Liver (tissue), 9 donors: ENCODE results near the gene NFKBIB. TPM values are rescaled to one million over a fixed set of nuclear protein-coding genes. Genes with fewer than 3 reads are reported as not detected.

Experiments used
- DNase-seq: peaks from one replicate; pipeline ENCODE4 v3.0.0-alpha.2; 2017; ENCODE audit warnings: low spot score
- H3K27ac ChIP-seq, 2 donors: one replicate each; pipeline ENCODE4 v1.7.0; 2013; ENCODE audit warnings: inconsistent platforms in 2 of 2, low read length in 2 of 2, control low read depth in 1 of 2, low read depth in 1 of 2, mild to moderate bottlenecking in 1 of 2
- H3K27me3 ChIP-seq, 4 donors: one replicate each; pipeline versions ENCODE4 v1.6.1 to v1.7.0; 2013; ENCODE audit warnings: low read length in 3 of 4, inconsistent platforms in 1 of 4, mild to moderate bottlenecking in 1 of 4, moderate library complexity in 1 of 4; ENCODE audit not compliant: control insufficient read depth in 4 of 4, insufficient read depth in 4 of 4
- H3K36me3 ChIP-seq, 4 donors: one replicate each; pipeline versions ENCODE4 v1.6.1 to v1.7.0; 2013; ENCODE audit warnings: low read length in 3 of 4, mild to moderate bottlenecking in 3 of 4, low read depth in 1 of 4, moderate library complexity in 1 of 4; ENCODE audit not compliant: control insufficient read depth in 4 of 4, insufficient read depth in 3 of 4
- H3K4me1 ChIP-seq, 4 donors: one replicate each; pipeline versions ENCODE4 v1.6.1 to v1.7.0; 2013; ENCODE audit warnings: low read length in 3 of 4, mild to moderate bottlenecking in 3 of 4, moderate library complexity in 1 of 4; ENCODE audit not compliant: control insufficient read depth in 4 of 4, insufficient read depth in 4 of 4
- H3K4me3 ChIP-seq, 3 donors: one replicate each; pipeline versions ENCODE4 v1.6.1 to v1.7.0; 2013; ENCODE audit warnings: low read length in 3 of 3, control low read depth in 1 of 3, low read depth in 1 of 3, mild to moderate bottlenecking in 1 of 3
- H3K9ac ChIP-seq, 2 donors: one replicate each; pipeline ENCODE4 v1.7.0; 2013; ENCODE audit warnings: low read length in 2 of 2, mild to moderate bottlenecking in 2 of 2, moderate library complexity in 2 of 2, control low read depth in 1 of 2, low read depth in 1 of 2
- H3K9me3 ChIP-seq, 4 donors: one replicate each; pipeline versions ENCODE4 v1.6.1 to v1.7.0; 2013; ENCODE audit warnings: low read length in 3 of 4; ENCODE audit not compliant: control insufficient read depth in 4 of 4
- EGR1 ChIP-seq, 2 donors: IDR thresholded peaks; 2 replicates each; pipeline ENCODE4 v1.6.1; 2016 to 2018; ENCODE audit warnings: antibody characterized with exemption in 2 of 2, low read depth in 2 of 2
- FOXA1 ChIP-seq: IDR thresholded peaks from 2 replicates; pipeline ENCODE4 v1.6.1; 2016; ENCODE audit warnings: antibody characterized with exemption
- FOXA2 ChIP-seq: IDR thresholded peaks from 2 replicates; pipeline ENCODE4 v1.6.1; 2016; ENCODE audit warnings: antibody characterized with exemption
- GABPA ChIP-seq, 2 donors: IDR thresholded peaks in 1 of 2; conservative IDR thresholded peaks in 1 of 2; 2 replicates each; pipeline ENCODE4 v1.6.1; 2016; ENCODE audit warnings: antibody characterized with exemption in 2 of 2, mild to moderate bottlenecking in 1 of 2, moderate library complexity in 1 of 2
- HNF4A ChIP-seq, 2 donors: conservative IDR thresholded peaks; 2 replicates each; pipeline ENCODE4 v1.6.1; 2016; ENCODE audit warnings: antibody characterized with exemption in 2 of 2, mild to moderate bottlenecking in 2 of 2
- HNF4G ChIP-seq: IDR thresholded peaks from 2 replicates; pipeline ENCODE4 v1.6.1; 2016; ENCODE audit warnings: antibody characterized with exemption
- JUND ChIP-seq, 2 donors: IDR thresholded peaks; 2 replicates each; pipeline ENCODE4 v1.6.1; 2016; ENCODE audit warnings: antibody characterized with exemption in 2 of 2
- NR2F2 ChIP-seq: IDR thresholded peaks from 2 replicates; pipeline ENCODE4 v1.6.1; 2016; ENCODE audit warnings: antibody characterized with exemption
- RAD21 ChIP-seq, 2 donors: IDR thresholded peaks; 2 replicates each; pipeline ENCODE4 v1.6.1; 2016; ENCODE audit warnings: antibody characterized with exemption in 2 of 2, mild to moderate bottlenecking in 2 of 2
- SP1 ChIP-seq: IDR thresholded peaks from 2 replicates; pipeline ENCODE4 v1.6.1; 2018; ENCODE audit warnings: antibody characterized with exemption, mild to moderate bottlenecking
- TAF1 ChIP-seq: conservative IDR thresholded peaks from 2 replicates; pipeline ENCODE4 v1.6.1; 2016; ENCODE audit warnings: antibody characterized with exemption, mild to moderate bottlenecking
- YY1 ChIP-seq: IDR thresholded peaks from 2 replicates; pipeline ENCODE4 v1.6.1; 2016; ENCODE audit warnings: antibody characterized with exemption, mild to moderate bottlenecking
- WGBS: extraction: QIAGEN DNeasy Blood & Tissue Kit; methylation state at CpG from one replicate; pipeline ENCODE4 v1.1.7; 2013; 5-methylcytosine and 5-hydroxymethylcytosine counted together
- polyA plus RNA-seq, 2 donors: library from polyadenylated mRNA; stranded (reverse) in 1 of 2; unstranded in 1 of 2; fragments of 200-250 nt in 1 of 2; fragments of >200 nt in 1 of 2; fragmentation: Nextera tagmentation in 1 of 2; extraction: Ambion mirVana in 1 of 2; gene quantifications; one replicate each; pipeline versions ENCODE4 v1.2.1 to v1.2.3, GENCODE V29; 2013 to 2015
- total RNA-seq, 2 donors: library from RNA; depleted of rRNA; stranded (reverse); fragments of >200 nt; gene quantifications; one replicate each; pipeline ENCODE4 v1.2.3, GENCODE V29; 2014
- TF ChIP-seq, protein P1 (sequence below): fragments of 150-350 bp; IDR thresholded peaks from 2 replicates; pipeline ENCODE4 v1.5.1; 2017; ENCODE audit warnings: improper control_type of control experiment, low read depth, low read length; ENCODE audit not compliant: missing input control
- TF ChIP-seq, protein P2 (sequence below): IDR thresholded peaks from 2 replicates; pipeline ENCODE4 v1.6.1; 2016; ENCODE audit warnings: antibody characterized with exemption, mild to moderate bottlenecking
- TF ChIP-seq, protein P3 (sequence below): IDR thresholded peaks from 2 replicates; pipeline ENCODE4 v1.6.1; 2016; ENCODE audit warnings: antibody characterized with exemption
- TF ChIP-seq, protein P4 (sequence below): IDR thresholded peaks from 2 replicates; pipeline ENCODE4 v1.6.1; 2016; ENCODE audit warnings: antibody characterized with exemption
- TF ChIP-seq, protein P5 (sequence below): IDR thresholded peaks from 2 replicates; pipeline ENCODE4 v1.6.1; 2016; ENCODE audit warnings: antibody characterized with exemption
- donor health status: healthy.
- donor health status: healthy.
- donor health status: healthy.
- donor health status: healthy.
- donor health status: healthy.

NFKBIB gene
- total and polyA plus RNA-seq, 4 donors = 8.0 to 25.4 (median 14.9) TPM

DNA sequence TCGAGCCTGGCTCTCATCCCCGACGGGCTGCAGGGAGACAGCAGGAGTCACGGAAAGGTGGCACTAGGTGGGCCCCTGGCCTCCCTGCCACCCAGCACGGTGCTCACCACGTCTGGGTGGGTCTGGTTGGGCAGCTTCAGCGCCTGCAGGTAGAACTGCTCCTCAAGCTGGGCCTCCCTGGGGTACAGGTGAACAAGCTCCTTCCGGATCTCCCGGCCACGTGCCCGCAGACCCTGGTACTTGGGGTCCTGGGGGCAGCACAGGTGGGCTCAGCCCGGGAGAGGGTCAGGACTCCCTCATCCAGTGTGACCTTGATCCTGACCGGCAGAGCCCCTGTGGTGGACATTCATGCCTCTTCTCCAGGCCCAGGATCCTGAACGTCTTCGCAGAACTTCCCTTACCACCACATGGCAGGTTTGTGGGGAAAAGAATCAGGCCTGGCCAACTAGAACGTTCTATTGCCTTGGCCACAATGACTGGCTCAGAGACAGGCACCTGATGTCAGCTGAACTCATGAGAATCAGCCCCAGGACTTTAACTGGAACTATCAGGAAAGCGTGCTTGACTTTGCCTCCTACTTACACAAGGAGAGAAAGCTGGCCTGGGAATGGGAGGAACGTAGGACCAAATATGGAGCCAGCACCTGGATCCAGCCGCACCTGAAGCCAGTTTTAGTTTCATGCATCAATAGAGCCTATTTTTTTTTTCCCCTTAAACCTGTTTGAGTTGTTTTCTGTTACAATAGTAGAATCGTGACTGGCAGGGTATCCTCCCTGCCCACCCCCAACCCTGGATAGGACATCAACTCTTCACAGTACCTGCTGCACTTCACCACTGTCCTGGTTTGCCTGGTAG, 21.9 kb downstream of the NFKBIB start:
- no peaks in the 10 kb centered on the region for H3K9me3 ChIP-seq
- no peak overlapping the region for H3K4me3 ChIP-seq
- TF ChIP-seq, protein P1, sequence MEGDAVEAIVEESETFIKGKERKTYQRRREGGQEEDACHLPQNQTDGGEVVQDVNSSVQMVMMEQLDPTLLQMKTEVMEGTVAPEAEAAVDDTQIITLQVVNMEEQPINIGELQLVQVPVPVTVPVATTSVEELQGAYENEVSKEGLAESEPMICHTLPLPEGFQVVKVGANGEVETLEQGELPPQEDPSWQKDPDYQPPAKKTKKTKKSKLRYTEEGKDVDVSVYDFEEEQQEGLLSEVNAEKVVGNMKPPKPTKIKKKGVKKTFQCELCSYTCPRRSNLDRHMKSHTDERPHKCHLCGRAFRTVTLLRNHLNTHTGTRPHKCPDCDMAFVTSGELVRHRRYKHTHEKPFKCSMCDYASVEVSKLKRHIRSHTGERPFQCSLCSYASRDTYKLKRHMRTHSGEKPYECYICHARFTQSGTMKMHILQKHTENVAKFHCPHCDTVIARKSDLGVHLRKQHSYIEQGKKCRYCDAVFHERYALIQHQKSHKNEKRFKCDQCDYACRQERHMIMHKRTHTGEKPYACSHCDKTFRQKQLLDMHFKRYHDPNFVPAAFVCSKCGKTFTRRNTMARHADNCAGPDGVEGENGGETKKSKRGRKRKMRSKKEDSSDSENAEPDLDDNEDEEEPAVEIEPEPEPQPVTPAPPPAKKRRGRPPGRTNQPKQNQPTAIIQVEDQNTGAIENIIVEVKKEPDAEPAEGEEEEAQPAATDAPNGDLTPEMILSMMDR = no peak
- no peak for TF ChIP-seq HNF4A (conservative IDR thresholded peaks at IDR 0.05)
- TF ChIP-seq SP1 = no peak
- TF ChIP-seq RAD21 (IDR thresholded peaks at IDR 0.05) = no peak
- no peak for TF ChIP-seq HNF4G
- no peak for TF ChIP-seq GABPA (IDR thresholded peaks at IDR 0.05 in 1 of 2, conservative IDR thresholded peaks at IDR 0.05 in 1 of 2)
- no peak for TF ChIP-seq JUND (IDR thresholded peaks at IDR 0.05)
- no peak for TF ChIP-seq NR2F2
- H3K4me1 ChIP-seq = no peaks in the 10 kb centered on the region
- no peak overlapping the region for H3K9ac ChIP-seq
- DNase-seq = no peak
- H3K36me3 ChIP-seq = peaks cover 2 to 20% (median 8%) of the 10 kb centered on the region in 4 donors
- no peak overlapping the region for H3K27ac ChIP-seq
- H3K27me3 ChIP-seq = no peaks in the 10 kb centered on the region
- 96% methylated on average over 20 of the region's 20 CpGs for WGBS

DNA sequence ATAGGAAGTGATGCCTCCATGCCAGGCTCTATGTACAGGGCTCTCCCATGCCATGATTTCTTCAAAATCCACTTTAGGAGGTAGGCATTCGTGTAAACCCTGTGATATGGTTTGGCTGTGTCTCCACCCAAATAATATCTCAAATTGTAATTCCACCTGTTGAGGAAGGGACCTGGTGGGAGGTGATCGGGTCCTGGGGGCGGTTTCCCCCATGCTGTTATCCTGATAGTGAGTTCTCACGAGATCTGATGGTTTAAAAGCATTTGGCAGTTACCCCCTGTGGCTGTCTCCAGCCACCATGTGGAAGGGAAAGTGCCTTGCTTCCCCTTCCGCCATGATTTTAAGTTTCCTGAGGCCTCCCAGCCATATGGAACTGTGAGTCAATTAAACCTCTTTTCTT, 22.7 kb downstream of the NFKBIB start:
- no peak overlapping the region for H3K27ac ChIP-seq
- DNase-seq = no peak
- WGBS = 95% methylated on average over 5 of the region's 5 CpGs
- H3K27me3 ChIP-seq = no peaks in the 10 kb centered on the region
- no peak overlapping the region for H3K9ac ChIP-seq
- no peak for TF ChIP-seq TAF1
- no peak for TF ChIP-seq YY1
- TF ChIP-seq JUND (IDR thresholded peaks at IDR 0.05) = no peak
- TF ChIP-seq, protein P1 = no peak
- TF ChIP-seq HNF4A (conservative IDR thresholded peaks at IDR 0.05) = no peak
- TF ChIP-seq, protein P2, sequence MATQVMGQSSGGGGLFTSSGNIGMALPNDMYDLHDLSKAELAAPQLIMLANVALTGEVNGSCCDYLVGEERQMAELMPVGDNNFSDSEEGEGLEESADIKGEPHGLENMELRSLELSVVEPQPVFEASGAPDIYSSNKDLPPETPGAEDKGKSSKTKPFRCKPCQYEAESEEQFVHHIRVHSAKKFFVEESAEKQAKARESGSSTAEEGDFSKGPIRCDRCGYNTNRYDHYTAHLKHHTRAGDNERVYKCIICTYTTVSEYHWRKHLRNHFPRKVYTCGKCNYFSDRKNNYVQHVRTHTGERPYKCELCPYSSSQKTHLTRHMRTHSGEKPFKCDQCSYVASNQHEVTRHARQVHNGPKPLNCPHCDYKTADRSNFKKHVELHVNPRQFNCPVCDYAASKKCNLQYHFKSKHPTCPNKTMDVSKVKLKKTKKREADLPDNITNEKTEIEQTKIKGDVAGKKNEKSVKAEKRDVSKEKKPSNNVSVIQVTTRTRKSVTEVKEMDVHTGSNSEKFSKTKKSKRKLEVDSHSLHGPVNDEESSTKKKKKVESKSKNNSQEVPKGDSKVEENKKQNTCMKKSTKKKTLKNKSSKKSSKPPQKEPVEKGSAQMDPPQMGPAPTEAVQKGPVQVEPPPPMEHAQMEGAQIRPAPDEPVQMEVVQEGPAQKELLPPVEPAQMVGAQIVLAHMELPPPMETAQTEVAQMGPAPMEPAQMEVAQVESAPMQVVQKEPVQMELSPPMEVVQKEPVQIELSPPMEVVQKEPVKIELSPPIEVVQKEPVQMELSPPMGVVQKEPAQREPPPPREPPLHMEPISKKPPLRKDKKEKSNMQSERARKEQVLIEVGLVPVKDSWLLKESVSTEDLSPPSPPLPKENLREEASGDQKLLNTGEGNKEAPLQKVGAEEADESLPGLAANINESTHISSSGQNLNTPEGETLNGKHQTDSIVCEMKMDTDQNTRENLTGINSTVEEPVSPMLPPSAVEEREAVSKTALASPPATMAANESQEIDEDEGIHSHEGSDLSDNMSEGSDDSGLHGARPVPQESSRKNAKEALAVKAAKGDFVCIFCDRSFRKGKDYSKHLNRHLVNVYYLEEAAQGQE = no peak
- no peak for TF ChIP-seq NR2F2
- no peak for TF ChIP-seq SP1
- no peak for TF ChIP-seq RAD21 (IDR thresholded peaks at IDR 0.05)
- TF ChIP-seq FOXA1 = no peak
- TF ChIP-seq HNF4G = no peak
- TF ChIP-seq, protein P3, sequence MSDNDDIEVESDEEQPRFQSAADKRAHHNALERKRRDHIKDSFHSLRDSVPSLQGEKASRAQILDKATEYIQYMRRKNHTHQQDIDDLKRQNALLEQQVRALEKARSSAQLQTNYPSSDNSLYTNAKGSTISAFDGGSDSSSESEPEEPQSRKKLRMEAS = no peak
- TF ChIP-seq, protein P4, sequence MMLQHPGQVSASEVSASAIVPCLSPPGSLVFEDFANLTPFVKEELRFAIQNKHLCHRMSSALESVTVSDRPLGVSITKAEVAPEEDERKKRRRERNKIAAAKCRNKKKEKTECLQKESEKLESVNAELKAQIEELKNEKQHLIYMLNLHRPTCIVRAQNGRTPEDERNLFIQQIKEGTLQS = no peak
- no peak for TF ChIP-seq GABPA (IDR thresholded peaks at IDR 0.05 in 1 of 2, conservative IDR thresholded peaks at IDR 0.05 in 1 of 2)
- TF ChIP-seq, protein P5, sequence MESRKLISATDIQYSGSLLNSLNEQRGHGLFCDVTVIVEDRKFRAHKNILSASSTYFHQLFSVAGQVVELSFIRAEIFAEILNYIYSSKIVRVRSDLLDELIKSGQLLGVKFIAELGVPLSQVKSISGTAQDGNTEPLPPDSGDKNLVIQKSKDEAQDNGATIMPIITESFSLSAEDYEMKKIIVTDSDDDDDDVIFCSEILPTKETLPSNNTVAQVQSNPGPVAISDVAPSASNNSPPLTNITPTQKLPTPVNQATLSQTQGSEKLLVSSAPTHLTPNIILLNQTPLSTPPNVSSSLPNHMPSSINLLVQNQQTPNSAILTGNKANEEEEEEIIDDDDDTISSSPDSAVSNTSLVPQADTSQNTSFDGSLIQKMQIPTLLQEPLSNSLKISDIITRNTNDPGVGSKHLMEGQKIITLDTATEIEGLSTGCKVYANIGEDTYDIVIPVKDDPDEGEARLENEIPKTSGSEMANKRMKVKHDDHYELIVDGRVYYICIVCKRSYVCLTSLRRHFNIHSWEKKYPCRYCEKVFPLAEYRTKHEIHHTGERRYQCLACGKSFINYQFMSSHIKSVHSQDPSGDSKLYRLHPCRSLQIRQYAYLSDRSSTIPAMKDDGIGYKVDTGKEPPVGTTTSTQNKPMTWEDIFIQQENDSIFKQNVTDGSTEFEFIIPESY = no peak
- no peak for TF ChIP-seq EGR1 (IDR thresholded peaks at IDR 0.05; ENCODE audit: low read depth in 2 of 2)
- no peak for TF ChIP-seq FOXA2
- no peak overlapping the region for H3K4me3 ChIP-seq
- no peaks in the 10 kb centered on the region for H3K9me3 ChIP-seq
- no peaks in the 10 kb centered on the region for H3K4me1 ChIP-seq
- peaks cover 2 to 20% (median 8%) of the 10 kb centered on the region in 4 donors for H3K36me3 ChIP-seq
